ENCODE data around the gene OMP.

- no peak for TF ChIP-seq CTCF (IDR thresholded peaks at IDR 0.05)
- TF ChIP-seq POLR2A (IDR thresholded peaks at IDR 0.05; ENCODE audit: low read depth) = no peak
- TF ChIP-seq EP300 (IDR thresholded peaks at IDR 0.05) = no peak
- TF ChIP-seq POLR2AphosphoS5 (IDR thresholded peaks at IDR 0.05) = no peak
Measured at GRCh38 chr11:77141034-77141433, 38.4 kb downstream of the OMP start.
